Measurements from ENCODE around the gene ARF4. TPM values are rescaled to one million over a fixed set of nuclear protein-coding genes. Genes with fewer than 3 reads are reported as not detected.
"Not testable (repeated sequence)": the region's sequence is repeated elsewhere in the genome, so short reads cannot be mapped to it uniquely, and the experiment has no call there.

The ARF4 gene
- 130 TPM for polyA plus RNA-seq (ENCODE audit: insufficient read length)

DNA sequence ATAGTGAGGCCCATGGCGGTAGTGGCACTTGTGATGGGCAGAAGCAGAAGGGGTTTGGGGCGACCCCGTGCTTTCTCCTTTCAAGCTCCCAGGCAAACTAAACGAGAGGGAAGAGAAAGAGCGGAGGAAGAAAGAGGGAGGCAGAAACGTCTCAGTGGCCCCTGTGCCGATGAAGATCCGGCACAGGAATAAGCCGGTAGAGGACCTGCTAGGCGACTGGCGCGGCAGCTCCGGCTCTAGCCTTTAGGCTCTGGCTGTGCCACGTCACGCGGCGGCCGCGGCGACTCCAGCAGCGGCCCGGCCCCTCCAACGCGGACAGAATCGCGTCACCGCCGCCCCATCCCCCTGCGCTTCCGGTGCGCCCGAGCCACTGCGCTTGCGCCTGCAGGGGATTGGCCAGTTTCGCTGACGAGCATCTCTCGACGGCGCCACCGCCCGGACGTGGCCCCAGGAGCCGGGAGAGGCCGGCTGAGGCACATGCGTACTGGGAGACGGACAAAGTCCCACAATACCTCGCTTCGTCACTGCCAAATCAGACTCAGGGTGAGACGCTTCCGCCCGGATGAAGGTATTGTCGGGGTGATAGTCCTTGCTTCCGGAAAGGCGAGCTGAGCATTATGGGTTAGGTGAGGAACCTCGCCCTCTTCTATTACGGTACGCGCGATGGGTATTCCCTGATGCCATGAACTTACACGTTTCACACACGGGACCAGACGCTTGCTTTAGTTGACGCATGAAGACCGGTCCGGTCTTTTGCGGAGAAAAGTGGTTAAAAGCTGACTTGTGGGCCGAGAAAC, at the start of gene ARF4:
Gene ARF4 (minus strand): TSS at position 218 of the 797 bp plus-strand sequence. CDS start 204 bp downstream, at position 14.
- peak; percentile 99 for DNase-seq

DNA sequence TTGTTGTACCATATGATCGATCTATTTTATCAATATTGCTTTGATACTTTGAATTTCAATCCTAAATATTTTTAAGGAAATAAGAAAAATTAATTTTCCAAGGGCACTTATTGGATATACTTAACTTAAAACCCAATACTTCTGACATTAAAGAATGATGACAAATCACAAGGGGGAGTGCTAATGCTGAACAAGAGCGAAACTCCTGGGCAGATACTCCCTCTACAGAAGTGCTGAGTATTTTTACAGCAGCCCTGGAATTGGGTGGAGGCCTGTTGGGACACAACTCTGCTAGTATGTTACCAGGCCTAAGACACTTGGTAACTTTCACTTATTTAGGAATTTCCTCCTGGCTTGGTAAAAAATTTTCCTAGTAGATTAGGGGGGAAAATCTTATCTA, 49.6 kb upstream of the ARF4 start:
- DNase-seq, result peak; percentile 16

DNA sequence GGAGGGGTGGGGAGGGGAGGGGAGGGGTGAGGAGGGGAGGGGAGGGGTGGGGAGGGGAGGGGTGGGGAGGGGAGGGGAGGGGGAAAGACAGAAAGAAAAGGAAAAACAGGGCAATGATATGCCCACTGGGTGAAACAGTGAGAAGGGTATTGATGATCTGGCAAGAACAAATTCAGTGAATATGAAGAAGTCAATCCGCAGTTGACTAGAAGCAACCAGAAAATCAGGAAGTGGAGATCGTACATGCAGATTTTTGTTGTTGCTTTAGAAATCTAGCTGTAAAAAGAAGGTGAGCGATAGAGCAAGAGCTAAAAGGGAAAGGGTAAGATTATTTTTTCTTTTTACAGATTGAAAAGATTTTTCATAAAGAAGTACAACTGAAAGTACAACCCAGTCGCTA, 47.6 kb upstream of the ARF4 start:
- no peak for DNase-seq

DNA sequence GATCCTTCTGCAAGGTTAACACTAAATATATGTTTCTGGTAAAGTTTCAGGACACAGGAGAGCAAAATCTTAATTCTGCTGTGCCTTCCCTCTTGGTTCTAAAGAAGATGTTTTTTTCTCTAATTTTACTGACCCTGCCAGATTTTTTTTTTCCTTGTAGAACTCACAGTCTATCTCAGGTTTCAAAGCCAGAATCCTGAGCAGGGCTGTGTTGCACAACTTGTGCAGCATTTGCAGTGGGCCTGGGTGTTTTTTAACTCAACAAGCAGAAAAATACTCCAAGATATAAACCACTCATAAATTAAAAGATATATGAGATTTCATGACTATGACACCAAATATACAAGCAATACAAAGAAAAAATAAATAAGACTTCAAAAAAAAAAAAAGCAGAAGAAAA, 40.2 kb upstream of the ARF4 start:
- DNase-seq, result no peak

DNA sequence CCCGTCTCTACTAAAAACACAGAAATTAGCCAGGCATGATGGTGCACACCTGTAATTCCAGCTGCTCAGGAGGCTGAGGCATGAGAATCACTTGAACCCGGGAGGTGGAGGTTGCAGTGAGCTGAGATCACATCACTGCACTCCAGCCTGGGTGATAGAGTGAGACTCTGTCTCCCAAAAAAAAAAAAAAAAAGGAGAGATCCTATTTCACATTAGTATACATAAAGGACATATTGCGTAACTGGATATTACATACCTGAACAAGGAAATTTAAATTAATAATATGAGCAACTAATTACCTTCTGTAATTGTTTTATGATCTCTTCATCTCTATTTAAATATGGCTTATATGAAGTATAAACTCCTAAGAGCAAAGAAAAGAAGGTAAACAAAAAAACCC, 37.1 kb upstream of the ARF4 start:
- DNase-seq, result not testable (repeated sequence)

DNA sequence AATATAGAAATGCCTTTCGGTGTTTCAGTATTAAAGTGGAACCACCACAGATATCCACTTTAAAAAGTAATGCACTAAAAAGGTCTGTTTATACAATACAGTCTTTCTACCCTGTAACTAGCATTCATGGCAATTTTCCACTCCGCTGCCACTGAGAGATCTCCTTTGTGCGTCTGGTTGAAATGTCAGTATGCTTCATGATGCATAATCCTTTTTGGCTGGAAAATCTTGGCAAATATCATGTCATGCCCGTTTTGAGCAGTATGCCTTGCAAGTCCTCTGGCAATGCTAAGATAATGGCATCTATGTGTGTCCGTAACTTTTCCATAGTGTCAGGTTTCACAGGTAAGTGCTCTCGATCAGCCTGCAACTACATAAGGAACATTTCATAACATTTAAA, 30.8 kb upstream of the ARF4 start:
- no peak for DNase-seq

DNA sequence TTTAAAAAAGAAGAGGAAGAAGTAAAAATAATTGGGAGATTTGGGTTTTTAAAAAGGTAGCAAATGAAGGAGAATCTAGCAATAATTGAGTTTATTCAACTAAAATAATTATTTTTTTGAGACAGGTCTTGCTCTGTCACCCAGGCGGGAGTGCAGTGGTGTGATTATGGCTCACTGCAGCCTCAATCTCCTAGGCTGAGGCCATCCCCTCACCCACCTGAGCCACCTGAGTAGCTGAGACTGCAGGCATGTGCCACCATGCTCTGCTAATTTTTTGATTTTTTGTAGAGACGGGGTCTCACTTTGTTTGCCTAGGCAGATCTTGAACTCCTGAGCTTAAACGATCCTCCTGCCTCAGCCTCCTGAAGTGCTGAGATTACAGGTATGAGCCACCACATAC, 27.7 kb upstream of the ARF4 start:
- DNase-seq, result no peak

DNA sequence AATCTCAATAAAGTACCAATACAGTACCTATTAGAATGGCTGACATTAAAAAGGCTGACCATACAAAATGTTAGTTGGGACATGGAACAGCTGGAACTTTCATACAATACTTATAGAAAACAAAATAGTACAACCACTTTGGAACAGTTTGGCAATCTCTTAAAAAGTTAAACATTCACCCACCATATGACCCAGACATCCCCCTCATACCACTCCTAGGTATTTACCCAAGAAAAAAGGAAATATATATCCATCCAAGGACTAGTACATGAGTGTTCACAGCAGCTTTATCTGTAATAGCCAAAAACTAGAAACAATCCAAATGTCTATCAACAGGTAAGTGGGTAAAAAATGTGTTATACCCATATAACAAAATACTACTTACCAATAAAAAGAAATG, 25.2 kb upstream of the ARF4 start:
- no peak for DNase-seq

DNA sequence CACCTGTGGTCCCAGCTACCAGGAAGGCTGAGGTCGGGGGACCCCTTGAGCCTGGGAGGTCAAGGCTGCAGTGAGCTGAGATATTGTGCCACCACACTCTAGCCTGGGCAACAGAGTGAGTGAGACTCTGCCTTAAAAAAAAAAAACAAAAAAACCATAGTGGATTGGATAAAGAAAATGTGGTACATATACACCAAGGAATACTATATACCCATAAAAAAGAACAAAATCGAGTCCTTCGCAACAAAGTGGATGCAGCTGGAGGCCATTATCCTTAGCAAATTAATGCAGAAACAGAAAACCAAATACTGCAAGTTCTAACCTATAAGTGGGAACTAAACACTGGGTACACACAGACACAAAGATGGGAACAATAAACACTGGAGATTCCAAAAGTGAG, 20.6 kb upstream of the ARF4 start:
- DNase-seq, result no peak

DNA sequence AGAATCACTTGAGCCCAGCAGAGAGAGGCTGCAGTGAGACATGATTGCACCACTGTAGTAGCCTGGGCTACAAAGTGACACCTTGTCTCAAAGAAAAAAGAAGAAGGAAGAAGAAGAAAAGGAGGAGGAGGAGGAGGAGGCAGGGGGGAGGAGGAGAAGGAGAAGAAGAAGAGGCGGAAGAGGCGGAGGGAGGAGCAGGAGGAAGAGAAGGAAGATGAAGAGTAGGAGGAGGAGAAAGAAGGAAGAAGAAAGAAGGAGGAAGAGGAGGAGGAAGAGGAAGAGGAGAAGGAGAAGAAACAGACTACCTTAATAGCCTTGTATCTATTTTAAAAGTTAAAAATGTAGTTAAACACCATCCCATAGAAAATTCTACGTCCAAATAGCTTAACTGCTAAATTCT, 19.1 kb upstream of the ARF4 start:
- no peak for DNase-seq

DNA sequence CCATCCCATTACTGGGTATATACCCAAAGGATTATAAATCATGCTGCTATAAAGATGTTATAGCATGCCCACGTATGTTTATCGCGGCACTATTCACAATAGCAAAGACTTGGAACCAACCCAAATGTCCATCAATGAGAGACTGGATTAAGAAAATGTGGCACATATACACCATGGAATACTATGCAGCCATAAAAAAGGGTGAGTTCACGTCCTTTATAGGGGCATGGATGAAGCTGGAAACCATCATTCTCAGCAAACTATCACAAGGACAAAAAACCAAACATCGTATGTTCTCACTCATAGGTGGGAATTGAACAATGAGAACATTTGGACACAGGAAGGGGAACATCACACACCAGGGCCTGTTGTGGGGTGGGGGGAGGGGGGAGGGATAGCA, 14.7 kb upstream of the ARF4 start:
- not testable (repeated sequence) for DNase-seq

DNA sequence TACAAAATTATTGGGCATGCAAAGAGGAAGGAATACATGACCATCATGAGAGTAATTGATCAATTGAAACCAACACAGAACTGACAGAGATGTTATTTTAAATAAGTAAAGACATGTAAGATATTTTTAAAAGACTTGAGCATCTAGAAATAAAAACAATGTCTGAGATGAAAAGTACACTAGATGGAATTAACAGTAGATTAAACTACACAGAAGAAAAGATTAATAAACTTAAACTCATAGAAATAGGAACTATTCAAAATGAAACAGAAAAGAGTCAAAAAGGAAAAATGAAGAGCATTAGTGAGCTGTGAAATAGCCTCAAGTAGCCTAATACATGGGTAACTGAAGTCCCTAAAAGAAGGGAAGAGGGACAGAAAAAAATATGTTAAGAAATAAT, 8.5 kb upstream of the ARF4 start:
- DNase-seq, result no peak

DNA sequence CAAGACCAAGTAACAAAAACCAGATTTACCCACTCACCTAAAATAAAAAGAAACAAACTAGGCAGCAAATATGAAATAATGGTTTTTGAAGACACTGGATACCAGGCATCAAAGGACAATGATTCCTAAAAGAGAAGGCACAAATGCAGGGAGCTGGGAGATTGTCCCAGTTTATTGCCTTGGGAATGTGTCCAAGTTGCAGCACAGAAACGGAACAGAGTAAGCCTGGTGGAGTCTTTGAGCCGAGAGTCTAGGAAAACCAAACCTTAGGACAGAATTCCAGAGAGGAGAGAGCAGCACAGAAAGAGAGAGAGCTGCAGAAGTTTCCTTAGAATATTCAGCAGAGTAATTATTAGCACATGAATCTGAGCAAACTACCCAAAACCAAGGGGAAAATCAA, 7.8 kb upstream of the ARF4 start:
- DNase-seq, result no peak

DNA sequence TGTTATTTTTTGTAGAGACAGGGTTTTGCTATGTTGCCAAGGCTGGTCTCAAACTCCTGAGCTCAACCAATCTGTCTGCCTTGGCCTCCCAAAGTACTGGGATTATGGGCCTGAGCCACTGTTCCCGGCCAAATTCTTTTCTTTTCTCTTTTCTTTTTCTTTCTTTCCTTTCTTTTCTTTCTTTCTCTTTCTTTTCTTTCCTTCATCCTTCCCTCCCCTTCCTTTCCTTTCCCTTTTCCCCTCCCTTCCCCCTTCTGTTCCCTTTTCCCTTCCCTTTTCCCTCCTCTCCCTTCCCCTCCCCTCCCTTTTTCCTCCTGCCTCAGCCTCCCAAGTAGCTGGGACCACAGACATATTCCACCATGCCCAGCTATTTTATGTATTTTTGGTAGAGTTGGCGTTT, 3.1 kb upstream of the ARF4 start:
- DNase-seq, result no peak

DNA sequence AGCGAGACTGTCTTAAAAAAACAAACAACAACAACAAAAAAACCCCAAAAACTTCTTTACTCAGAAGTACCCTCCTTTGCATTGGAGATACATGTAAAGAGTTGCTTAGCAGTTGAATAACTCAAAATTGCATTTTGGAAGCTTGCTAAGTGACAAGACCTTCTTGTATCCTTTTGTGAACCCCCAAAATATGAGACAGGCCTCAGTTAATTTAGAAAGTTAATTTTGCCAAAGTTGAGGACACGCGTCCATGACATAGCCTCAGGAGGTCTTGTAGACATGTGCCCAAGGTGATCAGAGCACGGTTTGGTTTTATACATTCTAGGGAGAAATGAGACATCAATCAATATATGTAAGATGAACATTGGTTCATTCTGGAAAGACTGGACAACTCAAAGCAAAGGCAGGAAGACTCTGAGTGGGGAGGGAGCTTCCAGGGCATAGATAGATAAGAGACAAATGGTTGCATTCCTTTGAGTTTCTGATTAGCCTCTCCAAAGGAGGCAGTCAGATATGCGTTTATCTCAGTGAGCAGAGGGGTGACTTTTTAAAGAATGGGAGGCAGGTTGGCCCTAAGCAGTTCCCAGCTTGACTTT, 1.7 kb upstream of the ARF4 start:
- no peak for DNase-seq

DNA sequence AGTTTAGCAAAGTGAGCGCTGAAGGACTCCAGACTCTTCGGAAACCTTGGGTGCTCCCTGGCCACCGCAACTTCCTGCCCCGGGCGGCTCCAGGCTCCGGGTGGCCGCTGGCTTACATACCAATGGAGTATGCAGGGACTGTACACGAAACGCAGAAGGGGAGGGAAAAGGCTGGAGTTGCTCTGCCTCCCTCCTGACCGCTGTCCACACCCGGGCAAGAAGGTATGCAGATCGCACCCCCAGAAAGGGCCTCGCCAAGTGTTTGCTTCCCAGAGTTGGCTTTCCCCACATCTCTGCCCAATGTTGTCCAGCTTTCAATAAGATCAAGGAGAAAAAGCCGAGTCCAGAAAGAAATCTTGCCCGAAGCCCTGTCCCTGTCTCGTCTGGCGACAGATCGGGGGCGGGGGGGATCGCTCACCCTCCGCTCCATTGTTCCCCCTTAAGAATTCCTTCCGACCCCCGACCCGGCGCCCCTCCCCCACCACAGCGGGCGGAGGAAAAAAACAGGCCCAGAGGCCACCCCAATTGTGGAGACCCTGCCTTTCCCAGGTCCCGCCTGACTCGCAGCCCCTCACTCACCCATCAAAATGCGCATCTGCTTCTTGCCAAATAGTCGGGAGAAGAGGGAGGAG, 533 bp downstream of the ARF4 start:
- peak; percentile 68 for DNase-seq

DNA sequence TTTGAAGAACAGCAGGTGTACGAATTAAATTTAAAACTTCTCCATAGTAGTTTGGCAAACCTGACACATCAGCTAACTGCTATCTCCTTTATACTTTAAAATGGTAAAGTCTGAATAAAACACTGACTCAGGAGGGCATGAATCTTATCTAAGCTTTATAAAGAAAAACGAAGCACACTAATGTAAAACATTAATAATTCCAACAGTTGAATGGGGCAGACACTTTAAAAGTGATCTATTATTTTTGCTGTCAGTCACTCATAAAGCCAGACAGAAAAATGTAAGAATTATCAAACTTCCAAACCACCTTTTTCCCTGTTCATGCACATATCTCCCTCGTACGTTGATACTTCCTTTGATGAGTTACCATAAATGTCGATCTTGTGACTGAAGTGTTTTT, 2.6 kb downstream of the ARF4 start:
- no peak for DNase-seq

DNA sequence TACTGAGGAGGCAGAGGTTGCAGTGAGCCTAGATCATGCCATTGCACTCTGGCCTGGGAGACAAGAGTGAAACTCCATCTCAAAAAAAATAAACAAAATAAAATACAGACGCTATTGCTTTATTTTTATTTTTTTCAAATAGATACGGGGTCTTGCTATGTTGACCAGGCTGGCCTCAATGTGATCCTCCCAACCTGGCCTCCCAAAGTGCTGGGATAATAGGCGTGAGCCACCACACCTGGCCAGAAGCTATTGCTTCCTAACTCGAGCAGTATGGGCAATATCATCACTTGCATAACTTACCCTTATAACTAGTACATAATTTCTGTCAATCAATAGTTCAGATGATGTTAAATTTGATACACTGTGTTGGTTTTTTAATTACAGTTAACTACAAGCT, 3.0 kb downstream of the ARF4 start:
- DNase-seq, result no peak

DNA sequence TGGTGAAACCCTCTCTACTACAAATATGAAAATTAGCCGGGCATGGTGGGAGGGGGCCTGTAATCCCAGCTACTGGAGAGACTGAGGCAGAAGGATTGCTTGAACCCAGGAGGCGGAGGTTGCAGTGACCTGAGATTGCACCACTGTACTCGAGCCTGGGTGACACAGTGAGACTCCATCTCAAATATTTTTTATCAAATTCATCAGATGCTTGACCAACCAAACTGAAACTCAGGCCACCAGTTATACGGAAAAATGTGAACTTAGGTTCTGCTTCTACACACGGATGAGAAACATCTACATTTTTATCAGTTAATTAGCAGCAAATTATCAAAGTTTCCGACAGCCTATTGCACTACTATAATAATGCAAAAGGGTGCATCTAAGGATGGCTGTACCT, 4.8 kb downstream of the ARF4 start:
- no peak for DNase-seq

DNA sequence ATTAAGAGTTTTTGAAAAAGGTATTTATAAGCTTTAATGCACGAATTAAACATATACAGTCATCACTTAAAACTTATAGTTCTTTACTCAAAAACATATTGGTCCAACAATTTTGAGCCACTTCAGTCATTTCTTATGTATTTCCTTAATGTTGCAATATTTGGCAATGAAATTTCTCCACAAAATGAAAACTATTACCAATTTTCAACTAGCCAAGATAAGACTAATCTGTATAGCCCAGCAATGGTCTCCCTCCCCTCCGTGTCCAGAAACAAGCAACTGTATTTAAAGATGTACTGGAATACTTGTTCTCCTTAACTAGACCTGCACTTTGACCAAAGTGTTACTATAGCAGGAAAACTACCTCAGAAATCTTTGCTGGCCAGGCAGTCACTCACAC, 9.2 kb downstream of the ARF4 start:
- no peak for DNase-seq

DNA sequence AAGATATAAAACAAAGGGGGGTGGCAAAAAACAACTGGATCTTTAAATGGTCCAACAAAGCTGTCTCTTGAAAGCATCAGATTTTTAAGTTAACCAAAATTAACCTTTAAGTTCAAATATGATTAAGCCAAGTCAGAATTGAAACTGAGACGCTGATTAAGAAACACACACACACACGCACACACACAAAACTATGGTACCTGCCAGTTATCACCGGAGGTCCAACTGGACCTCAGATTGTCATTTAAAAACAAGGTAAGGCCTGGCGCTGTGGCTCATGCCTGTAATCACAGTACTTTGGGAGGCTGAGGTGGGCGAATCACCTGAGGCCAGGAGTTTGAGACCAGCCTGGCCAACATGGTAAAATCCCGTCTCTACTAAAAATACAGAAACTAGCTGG, 10.4 kb downstream of the ARF4 start:
- DNase-seq, result no peak

DNA sequence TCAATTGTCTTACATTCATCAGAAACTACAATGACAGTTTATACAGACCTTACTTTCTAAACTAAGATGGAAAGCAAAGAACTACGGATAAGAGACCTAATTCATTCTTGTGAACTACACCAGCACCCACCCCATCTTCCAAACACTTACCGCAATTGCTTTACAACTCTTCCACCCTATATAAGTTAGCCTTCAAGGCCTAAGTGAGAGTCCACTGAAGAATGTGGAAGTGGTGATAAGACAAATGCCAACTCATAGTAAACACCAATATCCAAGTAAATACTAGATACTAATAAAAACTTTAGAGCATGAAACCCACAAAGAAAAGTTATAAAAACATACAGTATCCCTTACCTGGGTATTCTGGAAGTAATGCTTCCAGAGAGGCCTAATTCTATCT, 13.6 kb downstream of the ARF4 start:
- DNase-seq, result no peak

DNA sequence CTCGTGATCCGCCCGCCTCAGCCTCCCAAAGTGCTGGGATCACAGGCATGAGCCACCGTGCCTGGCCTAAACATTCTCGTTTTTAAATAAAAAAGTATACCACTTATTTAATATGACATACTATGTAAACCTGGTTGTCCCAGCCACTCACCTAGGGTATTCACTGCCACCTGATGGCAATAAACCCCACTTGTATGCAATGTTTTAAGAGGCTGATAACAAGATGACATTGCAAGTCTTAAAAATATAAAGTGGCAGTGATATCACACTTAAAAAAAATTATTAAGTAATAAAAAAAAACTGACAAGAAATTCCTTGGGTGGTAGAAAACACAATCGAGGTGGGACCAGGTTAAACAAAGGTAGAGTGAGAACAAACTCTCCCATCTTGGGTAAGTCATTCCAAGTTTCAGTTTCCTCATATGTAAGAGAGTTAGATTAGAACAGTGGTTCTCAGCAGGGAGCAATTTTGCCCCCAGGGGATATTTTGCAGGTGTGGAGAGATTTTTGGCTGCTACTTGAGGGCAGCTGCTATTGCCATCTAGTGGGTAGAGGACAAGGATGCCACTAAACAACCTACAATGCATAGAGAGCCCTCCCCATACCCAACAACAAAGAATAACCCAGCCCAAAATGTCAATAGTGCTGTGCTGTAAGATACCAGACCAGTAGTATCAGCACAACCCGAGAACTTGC, 14.5 kb downstream of the ARF4 start:
- DNase-seq, result no peak

DNA sequence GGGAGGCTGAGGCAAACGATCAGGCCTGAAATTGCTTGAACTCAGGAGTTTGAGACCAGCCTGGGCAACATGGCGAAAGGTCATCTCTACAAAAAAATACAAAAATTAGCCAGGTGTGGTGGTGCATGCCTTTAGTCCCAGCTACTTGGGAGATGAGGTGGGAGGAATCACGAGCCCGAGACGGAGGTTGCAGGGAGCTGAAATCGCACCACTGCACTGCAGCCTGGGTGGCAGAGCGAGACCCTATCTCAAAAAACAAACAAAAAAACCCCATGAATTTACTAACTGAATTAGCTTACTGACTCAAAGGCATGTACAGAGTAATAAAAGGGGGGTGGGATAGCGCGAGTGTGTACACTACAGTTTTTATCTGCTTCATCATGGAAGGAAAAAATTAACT, 19.3 kb downstream of the ARF4 start:
- DNase-seq, result no peak

Data from hindlimb muscle (tissue), 1 donor.